ENCODE results near the gene TNPO1. TPM values are rescaled to one million over a fixed set of nuclear protein-coding genes. Genes with fewer than 3 reads are reported as not detected.

The TNPO1 gene
- total and polyA plus RNA-seq, 2 of the 13 experiments (the other 11 are each of a cell fraction or from before 2014, with no cell fraction given), result 26.7 to 123 TPM

DNA sequence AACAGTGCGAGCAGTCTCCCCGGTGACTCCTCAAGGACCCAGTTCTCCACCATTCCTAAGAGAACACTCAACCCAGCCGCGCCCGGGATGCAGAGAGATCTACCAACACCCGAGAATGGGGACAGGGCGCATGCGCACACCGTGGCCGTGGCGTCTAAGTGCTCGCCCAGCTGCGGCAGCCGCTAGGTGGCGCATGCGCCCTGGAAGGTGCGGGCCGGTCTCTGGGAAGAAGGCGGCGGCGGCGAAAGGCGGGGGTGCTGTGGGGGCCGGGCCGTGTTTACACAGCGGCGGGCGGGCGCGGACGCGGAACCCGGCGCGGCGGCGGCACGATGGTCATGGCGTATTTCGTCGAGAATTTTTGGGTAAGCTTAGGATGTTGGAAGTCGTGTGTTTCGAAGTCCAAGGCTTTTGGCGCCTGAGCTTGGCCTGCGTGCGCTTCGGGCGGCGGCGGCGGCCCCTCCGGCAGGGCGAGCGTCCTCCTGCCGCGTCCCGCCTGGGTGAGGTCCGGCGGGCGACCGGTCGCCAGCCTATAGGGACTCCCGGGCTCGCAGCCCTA, 139.4 kb downstream of the TNPO1 start, which contains the start of gene FCHO2 (continued):
- TF ChIP-seq ZNF430 (CRISPR knock-in tag; IDR thresholded peaks at IDR 0.05) (peak; percentile 70), IKZF1 (IDR thresholded peaks at IDR 0.05) (no peak), HMG20B (CRISPR knock-in tag; conservative IDR thresholded peaks at IDR 0.05) (no peak), EZH2 (conservative IDR thresholded peaks at IDR 0.05; ENCODE audit: low read depth, low read length) (no peak), ZNF180 (CRISPR knock-in tag; IDR thresholded peaks at IDR 0.05; ENCODE audit: borderline replicate concordance, low read depth) (no peak), GATAD1 (CRISPR knock-in tag; IDR thresholded peaks at IDR 0.05) (no peak), NFYB (CRISPR knock-in tag; IDR thresholded peaks at IDR 0.05) (no peak), ZBTB7B (CRISPR knock-in tag; IDR thresholded peaks at IDR 0.05) (no peak), ATF7-NPFF (CRISPR knock-in tag; IDR thresholded peaks at IDR 0.05; ENCODE audit: low read depth) (no peak; the same call in 1 of the 2 replicates), ZNF24 (IDR thresholded peaks at IDR 0.05) (no peak), SOX5 (CRISPR knock-in tag; IDR thresholded peaks at IDR 0.05; ENCODE audit: borderline replicate concordance) (0 out of 2 replicates have a peak, but pooled peaks have one; percentile 11), MED1 (CRISPR knock-in tag; IDR thresholded peaks at IDR 0.05) (peak; percentile 56; the same call in 1 of the 2 replicates), MAFK (conservative IDR thresholded peaks at IDR 0.05 in 1 of 2, IDR thresholded peaks at IDR 0.05 in 1 of 2; ENCODE audit: low read length in 2 of 2) (no peak), ZC3H13 (CRISPR knock-in tag; IDR thresholded peaks at IDR 0.05) (peak; percentile 88), SP140L (CRISPR knock-in tag; IDR thresholded peaks at IDR 0.05; ENCODE audit: borderline replicate concordance) (0 out of 2 replicates have a peak, but pooled peaks have one; percentile 55), HNRNPH1 (optimal IDR thresholded peaks at IDR 0.05; ENCODE audit: low read depth, low read length) (no peak), ZNF326 (CRISPR knock-in tag; IDR thresholded peaks at IDR 0.05; ENCODE audit: borderline replicate concordance) (no peak), NFKBIZ (CRISPR knock-in tag; IDR thresholded peaks at IDR 0.05) (no peak; the same call in 1 of the 2 replicates), GTF3A (CRISPR knock-in tag; conservative IDR thresholded peaks at IDR 0.05) (no peak), PHF20 (CRISPR knock-in tag; IDR thresholded peaks at IDR 0.05) (0 out of 2 replicates have a peak, but pooled peaks have one; percentile 40), ZNF143 (CRISPR knock-in tag; IDR thresholded peaks at IDR 0.05) (no peak), HNF4G (IDR thresholded peaks at IDR 0.05; ENCODE audit: borderline replicate concordance, low read depth, low read length) (no peak), HNF4G (CRISPR knock-in tag; IDR thresholded peaks at IDR 0.05; ENCODE audit: borderline replicate concordance, low read depth) (no peak), GFI1 (CRISPR knock-in tag; IDR thresholded peaks at IDR 0.05; ENCODE audit: borderline replicate concordance) (peak; percentile 62; the same call in 1 of the 2 replicates), ZNF468 (CRISPR knock-in tag; IDR thresholded peaks at IDR 0.05) (0 out of 2 replicates have a peak, but pooled peaks have one; percentile 55), ZSCAN21 (CRISPR knock-in tag; IDR thresholded peaks at IDR 0.05; ENCODE audit: borderline replicate concordance) (peak; percentile 95), RNF2 (conservative IDR thresholded peaks at IDR 0.05; ENCODE audit: low read depth) (peak; percentile 67; the same call in 1 of the 2 replicates)
- TF ChIP-seq, protein P1, sequence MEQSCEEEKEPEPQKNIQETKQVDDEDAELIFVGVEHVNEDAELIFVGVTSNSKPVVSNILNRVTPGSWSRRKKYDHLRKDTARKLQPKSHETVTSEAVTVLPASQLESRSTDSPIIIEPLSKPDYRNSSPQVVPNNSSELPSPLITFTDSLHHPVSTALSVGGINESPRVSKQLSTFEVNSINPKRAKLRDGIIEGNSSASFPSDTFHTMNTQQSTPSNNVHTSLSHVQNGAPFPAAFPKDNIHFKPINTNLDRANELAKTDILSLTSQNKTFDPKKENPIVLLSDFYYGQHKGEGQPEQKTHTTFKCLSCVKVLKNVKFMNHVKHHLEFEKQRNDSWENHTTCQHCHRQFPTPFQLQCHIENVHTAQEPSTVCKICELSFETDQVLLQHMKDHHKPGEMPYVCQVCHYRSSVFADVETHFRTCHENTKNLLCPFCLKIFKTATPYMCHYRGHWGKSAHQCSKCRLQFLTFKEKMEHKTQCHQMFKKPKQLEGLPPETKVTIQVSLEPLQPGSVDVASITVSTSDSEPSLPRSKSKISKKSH (CRISPR knock-in tag; IDR thresholded peaks at IDR 0.05; ENCODE audit: borderline replicate concordance), result no peak; the same call in 1 of the 2 replicates
- TF ChIP-seq, protein P2, sequence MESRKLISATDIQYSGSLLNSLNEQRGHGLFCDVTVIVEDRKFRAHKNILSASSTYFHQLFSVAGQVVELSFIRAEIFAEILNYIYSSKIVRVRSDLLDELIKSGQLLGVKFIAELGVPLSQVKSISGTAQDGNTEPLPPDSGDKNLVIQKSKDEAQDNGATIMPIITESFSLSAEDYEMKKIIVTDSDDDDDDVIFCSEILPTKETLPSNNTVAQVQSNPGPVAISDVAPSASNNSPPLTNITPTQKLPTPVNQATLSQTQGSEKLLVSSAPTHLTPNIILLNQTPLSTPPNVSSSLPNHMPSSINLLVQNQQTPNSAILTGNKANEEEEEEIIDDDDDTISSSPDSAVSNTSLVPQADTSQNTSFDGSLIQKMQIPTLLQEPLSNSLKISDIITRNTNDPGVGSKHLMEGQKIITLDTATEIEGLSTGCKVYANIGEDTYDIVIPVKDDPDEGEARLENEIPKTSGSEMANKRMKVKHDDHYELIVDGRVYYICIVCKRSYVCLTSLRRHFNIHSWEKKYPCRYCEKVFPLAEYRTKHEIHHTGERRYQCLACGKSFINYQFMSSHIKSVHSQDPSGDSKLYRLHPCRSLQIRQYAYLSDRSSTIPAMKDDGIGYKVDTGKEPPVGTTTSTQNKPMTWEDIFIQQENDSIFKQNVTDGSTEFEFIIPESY (CRISPR knock-in tag; IDR thresholded peaks at IDR 0.05), result peak; percentile 30; the same call in 1 of the 2 replicates
- TF ChIP-seq, protein P3, sequence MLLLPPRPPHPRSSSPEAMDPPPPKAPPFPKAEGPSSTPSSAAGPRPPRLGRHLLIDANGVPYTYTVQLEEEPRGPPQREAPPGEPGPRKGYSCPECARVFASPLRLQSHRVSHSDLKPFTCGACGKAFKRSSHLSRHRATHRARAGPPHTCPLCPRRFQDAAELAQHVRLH (CRISPR knock-in tag; IDR thresholded peaks at IDR 0.05; ENCODE audit: borderline replicate concordance, low read depth), result peak; percentile 19; the same call in 1 of the 2 replicates
